Measurements from ENCODE around the gene LRGUK.

Gene LRGUK

DNA sequence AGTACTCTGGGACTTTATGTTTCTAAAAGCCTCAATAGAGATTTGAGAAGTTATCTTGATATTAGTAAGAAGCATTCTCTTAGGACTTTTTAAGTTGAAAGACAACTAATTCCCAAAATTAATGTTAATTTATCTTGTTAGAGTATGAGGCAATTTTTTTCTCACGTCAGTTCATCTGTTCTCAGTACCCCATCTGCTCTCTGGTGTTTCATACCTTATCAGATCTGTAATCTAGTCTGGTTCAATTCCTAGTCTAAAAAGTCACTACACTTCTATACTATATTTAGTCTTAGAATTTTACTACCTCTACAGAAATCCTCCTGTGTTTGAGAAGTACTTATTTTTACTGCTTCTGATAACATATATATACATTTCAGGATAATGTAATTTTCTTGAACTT is 66.1 kb downstream of the LRGUK start:
- TF ChIP-seq, protein P1, sequence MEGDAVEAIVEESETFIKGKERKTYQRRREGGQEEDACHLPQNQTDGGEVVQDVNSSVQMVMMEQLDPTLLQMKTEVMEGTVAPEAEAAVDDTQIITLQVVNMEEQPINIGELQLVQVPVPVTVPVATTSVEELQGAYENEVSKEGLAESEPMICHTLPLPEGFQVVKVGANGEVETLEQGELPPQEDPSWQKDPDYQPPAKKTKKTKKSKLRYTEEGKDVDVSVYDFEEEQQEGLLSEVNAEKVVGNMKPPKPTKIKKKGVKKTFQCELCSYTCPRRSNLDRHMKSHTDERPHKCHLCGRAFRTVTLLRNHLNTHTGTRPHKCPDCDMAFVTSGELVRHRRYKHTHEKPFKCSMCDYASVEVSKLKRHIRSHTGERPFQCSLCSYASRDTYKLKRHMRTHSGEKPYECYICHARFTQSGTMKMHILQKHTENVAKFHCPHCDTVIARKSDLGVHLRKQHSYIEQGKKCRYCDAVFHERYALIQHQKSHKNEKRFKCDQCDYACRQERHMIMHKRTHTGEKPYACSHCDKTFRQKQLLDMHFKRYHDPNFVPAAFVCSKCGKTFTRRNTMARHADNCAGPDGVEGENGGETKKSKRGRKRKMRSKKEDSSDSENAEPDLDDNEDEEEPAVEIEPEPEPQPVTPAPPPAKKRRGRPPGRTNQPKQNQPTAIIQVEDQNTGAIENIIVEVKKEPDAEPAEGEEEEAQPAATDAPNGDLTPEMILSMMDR (IDR thresholded peaks at IDR 0.05; ENCODE audit: insufficient read depth, low read depth, low read length, missing control alignments): no peak
- DNase-seq (ENCODE audit: low read depth): no peak
- no peak overlapping the region for H3K4me3 ChIP-seq (ENCODE audit: low read depth, low read length)

DNA sequence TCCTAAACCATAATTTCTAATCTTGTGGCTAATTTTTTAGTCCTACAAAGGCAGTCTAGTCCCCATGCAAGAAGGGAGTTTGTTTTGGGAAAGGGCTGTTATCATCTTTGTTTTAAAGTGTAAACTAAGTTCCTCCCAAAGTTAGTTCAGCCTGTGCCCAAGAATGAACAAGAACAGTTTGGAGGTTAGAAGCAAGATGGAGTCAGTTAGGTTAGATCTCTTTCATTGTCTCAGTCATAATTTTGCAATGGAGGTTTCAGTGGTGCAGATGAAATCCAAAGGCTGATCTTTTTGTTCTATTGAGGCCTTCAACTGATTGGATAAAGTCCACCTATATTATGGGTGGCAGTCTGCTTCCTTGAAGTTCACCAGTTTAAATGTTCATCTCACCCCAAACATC is 68.1 kb downstream of the LRGUK start:
- TF ChIP-seq, protein P1 (IDR thresholded peaks at IDR 0.05; ENCODE audit: insufficient read depth, low read depth, low read length, missing control alignments): no peak
- no peak for DNase-seq (ENCODE audit: low read depth)
- no peak overlapping the region for H3K4me3 ChIP-seq (ENCODE audit: low read depth, low read length)

DNA sequence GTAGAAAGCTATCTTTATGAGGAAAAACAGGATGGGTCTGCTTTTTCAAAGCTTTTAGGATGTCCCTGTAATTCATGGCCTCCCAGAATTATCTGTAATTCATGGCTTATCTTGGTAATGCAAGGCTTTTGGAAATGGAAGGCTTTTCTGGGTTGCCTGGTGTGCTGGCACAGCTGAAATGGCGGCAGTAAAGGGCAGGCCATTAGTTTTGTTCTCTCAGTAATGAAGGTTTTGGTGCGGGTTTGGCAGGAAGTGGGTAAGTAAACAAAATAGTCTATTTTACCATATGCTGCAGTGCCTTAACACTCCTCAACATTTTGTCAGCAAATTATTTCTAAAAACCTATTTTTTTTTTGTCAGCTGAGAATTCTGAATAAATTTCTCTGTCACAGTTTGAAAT is 69.3 kb downstream of the LRGUK start:
- TF ChIP-seq, protein P1 (IDR thresholded peaks at IDR 0.05; ENCODE audit: insufficient read depth, low read depth, low read length, missing control alignments): no peak
- DNase-seq (ENCODE audit: low read depth): no peak
- H3K4me3 ChIP-seq (ENCODE audit: low read depth, low read length): no peak overlapping the region

DNA sequence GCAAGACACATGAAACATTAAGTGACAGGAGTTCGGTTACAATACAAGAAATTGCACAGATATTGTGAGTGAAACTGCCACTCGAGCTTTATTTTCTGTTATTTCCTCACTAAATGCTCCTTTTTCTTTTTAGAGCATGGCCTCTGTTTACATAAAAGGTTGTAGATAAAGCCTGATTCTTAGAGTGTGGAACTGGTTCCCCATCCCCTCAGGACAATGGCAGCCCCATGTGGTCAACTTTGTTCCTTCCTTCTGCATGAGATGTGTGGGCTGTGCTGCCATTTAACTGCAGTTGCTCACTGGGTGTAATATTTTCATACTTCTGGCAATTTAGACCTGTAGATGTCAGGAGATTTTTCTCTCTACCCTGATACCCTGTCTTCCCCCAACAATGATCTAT is 70.2 kb downstream of the LRGUK start:
- H3K4me3 ChIP-seq (ENCODE audit: low read depth, low read length): no peak overlapping the region
- TF ChIP-seq, protein P1 (IDR thresholded peaks at IDR 0.05; ENCODE audit: insufficient read depth, low read depth, low read length, missing control alignments): no peak
- no peak for DNase-seq (ENCODE audit: low read depth)

DNA sequence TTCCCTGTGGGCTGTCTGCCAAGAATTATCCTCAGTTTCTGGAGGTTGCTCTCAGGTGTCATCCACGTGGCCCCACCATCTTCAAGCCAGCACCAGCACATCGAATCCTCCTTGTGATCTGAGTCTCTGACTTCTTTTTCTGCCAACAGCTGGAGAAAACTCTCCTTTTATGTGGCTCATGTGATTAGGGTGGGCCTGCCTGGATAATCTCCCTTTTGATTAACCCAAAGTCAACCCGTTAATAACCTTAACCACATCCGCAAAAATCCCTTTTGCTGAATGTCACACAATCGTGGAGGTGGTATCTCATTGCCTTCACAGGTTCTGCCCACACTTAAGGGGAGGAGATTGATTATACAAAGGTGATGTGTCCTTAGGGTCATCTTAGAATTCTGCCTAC is 73.8 kb downstream of the LRGUK start:
- TF ChIP-seq, protein P1 (IDR thresholded peaks at IDR 0.05; ENCODE audit: insufficient read depth, low read depth, low read length, missing control alignments): no peak
- no peak for DNase-seq (ENCODE audit: low read depth)

DNA sequence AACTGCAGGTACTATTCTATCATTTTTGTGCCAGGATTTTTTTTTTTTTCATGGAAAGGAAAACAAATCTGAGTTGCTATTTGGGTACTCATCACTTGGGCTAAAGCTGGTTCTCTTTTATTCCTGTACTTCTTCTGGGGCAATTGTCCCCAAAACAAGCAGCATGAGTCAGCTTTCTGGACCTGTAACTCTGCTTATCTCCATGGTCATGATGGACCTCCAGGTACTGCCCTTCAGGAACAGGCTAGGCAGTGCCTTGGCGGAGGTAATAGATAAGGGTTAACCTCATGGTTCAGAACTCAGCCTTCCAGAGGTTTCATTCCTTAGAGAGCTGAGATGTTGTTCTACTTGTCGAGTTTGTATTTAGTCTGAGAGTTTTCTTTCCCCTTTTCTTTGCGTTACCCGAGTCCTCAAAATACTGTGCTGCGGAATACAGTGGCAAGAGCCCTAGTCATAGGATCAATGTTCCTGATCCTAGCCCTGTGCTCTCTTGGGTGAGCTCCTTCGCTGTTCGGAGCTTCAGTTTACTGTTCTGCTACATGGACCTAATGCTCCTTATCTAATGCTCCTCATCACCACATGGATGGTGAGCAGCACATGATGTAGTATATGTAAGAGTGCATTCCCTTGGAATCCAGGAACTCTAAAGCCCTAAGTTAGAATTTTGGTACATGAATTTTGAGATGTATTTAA is 74.6 kb downstream of the LRGUK start:
- no peak for DNase-seq (ENCODE audit: low read depth)
- H3K4me3 ChIP-seq (ENCODE audit: low read depth, low read length): no peak overlapping the region
- TF ChIP-seq, protein P1 (IDR thresholded peaks at IDR 0.05; ENCODE audit: insufficient read depth, low read depth, low read length, missing control alignments): no peak

More for the DNA sequence above, 73.8 kb downstream of the LRGUK start:
- no peak overlapping the region for H3K4me3 ChIP-seq (ENCODE audit: low read depth, low read length)

Measured in GM12865 (cell line).